Muscle of leg (tissue), 11 donors: Measurements from ENCODE around the gene AADAT. TPM values are rescaled to one million over a fixed set of nuclear protein-coding genes. Genes with fewer than 3 reads are reported as not detected.
"Not testable (repeated sequence)": the region's sequence is repeated elsewhere in the genome, so short reads cannot be mapped to it uniquely, and the experiment has no call there.

Experiments
- DNase-seq: peaks from one replicate; pipeline ENCODE4 v3.0.0; 2013
- H3K27ac ChIP-seq: one replicate; pipeline ENCODE4 v1.5.1; 2013; ENCODE audit warnings: mild to moderate bottlenecking, low read length, control low read depth
- H3K27me3 ChIP-seq: one replicate; pipeline ENCODE4 v1.6.1; 2013; ENCODE audit warnings: low read length; ENCODE audit not compliant: control insufficient read depth, insufficient read depth
- H3K36me3 ChIP-seq: one replicate; pipeline ENCODE4 v1.6.1; 2013; ENCODE audit warnings: low read length; ENCODE audit not compliant: control insufficient read depth, insufficient read depth
- H3K4me1 ChIP-seq: one replicate; pipeline ENCODE4 v1.6.1; 2013; ENCODE audit warnings: low read length; ENCODE audit not compliant: control insufficient read depth, insufficient read depth
- H3K4me3 ChIP-seq: one replicate; pipeline ENCODE4 v1.5.1; 2013; ENCODE audit warnings: low read length, control low read depth
- H3K9me3 ChIP-seq: replicated peaks from 2 replicates; pipeline ENCODE4 v1.6.1; 2013; ENCODE audit warnings: low read depth, low read length; ENCODE audit not compliant: control insufficient read depth
- WGBS: methylation state at CpG from one replicate; pipeline ENCODE4 v1.1.5; 2013; ENCODE audit warnings: missing lambda C conversion rate; ENCODE audit not compliant: insufficient coverage; 5-methylcytosine and 5-hydroxymethylcytosine counted together
- polyA plus RNA-seq, 8 donors: library from polyadenylated mRNA; unstranded; fragments of 120-200 nt; gene quantifications; one replicate each; pipeline versions ENCODE4 v1.2.1 to v1.2.3, GENCODE V29; 2013; ENCODE audit warnings: inconsistent platforms in 1 of 8, low replicate concordance in 1 of 8; ENCODE audit not compliant: insufficient read length in 8 of 8, insufficient read depth in 1 of 8
- total RNA-seq: library from RNA; stranded (reverse); fragments of 120-200 nt; gene quantifications from one replicate; pipeline ENCODE4 v1.2.4, GENCODE V29; 2013

Gene AADAT
- total and polyA plus RNA-seq, 9 donors = 5.7 to 21.8 (median 12.2) TPM

DNA sequence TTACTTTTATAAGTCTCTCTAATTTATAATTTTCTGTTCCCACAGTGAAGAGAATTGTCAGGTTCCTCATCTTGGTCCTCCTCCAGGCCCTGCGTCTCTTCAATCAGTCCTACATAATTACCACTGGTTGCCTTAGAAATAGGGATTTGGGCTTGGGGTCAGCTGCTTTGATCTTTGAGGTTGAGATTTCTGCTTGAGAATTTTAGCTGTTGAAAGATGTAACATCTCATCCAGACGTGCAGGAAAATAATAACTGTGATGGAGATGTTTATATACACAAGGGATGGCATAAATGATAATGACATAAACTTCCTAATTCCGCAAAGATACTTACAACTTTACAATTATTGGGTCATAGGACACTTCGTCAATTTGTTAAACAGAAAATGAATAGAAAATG, 30.3 kb downstream of the AADAT start:
- Histone ChIP-seq H3K9me3 (no peaks in the 10 kb centered on the region), H3K4me1 (no peaks in the 10 kb centered on the region), H3K27me3 (no peaks in the 10 kb centered on the region), H3K4me3 (no peak overlapping the region), H3K36me3 (peaks cover 14% of the 10 kb centered on the region), H3K27ac (no peak overlapping the region)
- DNase-seq = no peak
- WGBS = no CpG with 5 or more reads among the region's 4 CpGs

DNA sequence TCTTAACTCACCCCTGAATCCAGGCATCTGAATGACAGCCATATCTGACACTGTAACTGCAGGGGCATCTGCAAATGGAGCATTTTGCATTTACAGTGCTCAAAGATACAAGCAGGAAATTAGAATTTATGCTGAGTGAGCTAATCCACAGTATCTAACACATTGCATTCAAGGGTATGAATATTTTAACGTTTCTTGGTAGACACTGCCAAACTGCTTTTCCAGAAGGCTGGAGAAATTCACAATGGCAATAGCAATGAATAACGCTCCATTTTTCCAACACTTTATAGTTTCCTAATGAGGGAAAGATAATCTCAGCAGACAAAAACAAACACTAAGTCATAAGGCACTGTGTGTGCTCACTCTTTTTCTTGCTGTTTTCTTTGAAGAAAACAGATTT, 30.9 kb downstream of the AADAT start:
- Histone ChIP-seq H3K4me3 (no peak overlapping the region), H3K27ac (no peak overlapping the region), H3K4me1 (no peaks in the 10 kb centered on the region), H3K27me3 (no peaks in the 10 kb centered on the region), H3K9me3 (no peaks in the 10 kb centered on the region), H3K36me3 (peaks cover 13% of the 10 kb centered on the region)
- no peak for DNase-seq
- no CpG with 5 or more reads among the region's 2 CpGs for WGBS

DNA sequence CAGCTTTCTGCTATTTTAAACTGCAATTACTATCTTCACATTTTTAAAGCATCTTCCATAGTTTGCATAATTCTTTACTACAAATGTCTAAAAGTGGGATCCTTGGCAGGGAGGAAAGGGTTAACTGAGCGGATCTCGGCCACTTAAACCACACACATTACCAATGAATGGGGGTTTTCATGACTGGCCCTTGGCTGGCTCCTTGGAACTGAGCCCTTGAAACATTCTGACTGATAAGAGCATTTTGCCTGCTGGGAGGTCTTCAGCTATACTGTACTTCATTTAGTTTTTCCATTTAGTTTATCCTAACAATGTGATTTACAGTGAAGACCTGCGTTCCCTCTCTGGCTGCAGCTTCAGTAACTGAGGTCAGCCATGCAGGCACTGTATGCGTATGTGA, 31.9 kb downstream of the AADAT start:
- no peak for DNase-seq
- WGBS = 89% methylated on average over 2 of the region's 4 CpGs
- H3K4me3 ChIP-seq = no peak overlapping the region
- H3K36me3 ChIP-seq = peaks cover 9% of the 10 kb centered on the region
- H3K9me3 ChIP-seq = no peaks in the 10 kb centered on the region
- H3K4me1 ChIP-seq = no peaks in the 10 kb centered on the region
- H3K27me3 ChIP-seq = no peaks in the 10 kb centered on the region
- H3K27ac ChIP-seq = no peak overlapping the region

DNA sequence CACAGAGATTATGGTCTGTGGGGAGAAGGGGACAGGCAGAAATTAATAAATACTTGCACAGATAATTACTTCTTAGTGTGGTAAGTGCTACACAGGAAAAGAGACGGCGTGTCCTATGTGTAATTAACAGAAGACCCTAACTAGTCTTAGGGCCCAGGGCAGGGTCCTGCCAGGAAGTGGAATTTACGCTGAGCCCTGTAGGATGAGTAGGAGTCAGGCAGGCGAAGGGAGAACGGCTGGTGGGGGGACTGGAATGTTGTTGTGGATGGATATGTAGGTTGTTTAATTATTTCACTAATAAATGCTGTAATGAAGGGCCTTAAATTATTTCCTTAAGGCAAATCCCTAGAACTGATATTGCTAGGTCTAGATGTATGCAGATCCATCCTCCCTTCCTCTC, 36.8 kb downstream of the AADAT start:
- H3K36me3 ChIP-seq = no peaks in the 10 kb centered on the region

DNA sequence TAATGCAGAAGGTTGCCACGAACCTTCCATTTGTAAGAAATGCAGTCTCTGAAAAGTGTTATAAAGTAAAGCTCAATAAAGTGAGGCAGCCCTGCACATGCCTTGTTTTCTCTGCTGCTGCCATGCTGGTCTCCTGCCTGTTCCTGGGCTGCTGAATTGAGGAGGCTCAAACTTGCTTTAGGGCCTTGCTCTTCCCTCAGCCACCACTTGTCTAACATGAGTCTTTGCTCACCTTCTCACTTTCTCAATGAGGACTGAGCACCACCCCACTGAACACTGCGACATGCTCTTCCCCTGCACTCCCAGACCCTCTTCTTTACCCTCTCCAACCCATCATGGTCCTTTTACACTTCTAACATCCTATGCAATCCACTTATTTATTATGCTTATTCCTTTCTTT, 38.4 kb downstream of the AADAT start:
- WGBS = 79% methylated on average over 2 of the region's 2 CpGs
- Histone ChIP-seq H3K36me3 (no peaks in the 10 kb centered on the region), H3K27me3 (no peaks in the 10 kb centered on the region), H3K27ac (no peak overlapping the region), H3K4me3 (no peak overlapping the region), H3K4me1 (no peaks in the 10 kb centered on the region), H3K9me3 (no peaks in the 10 kb centered on the region)
- DNase-seq = no peak

More for the DNA sequence above, 36.8 kb downstream of the AADAT start:
- no peaks in the 10 kb centered on the region for H3K27me3 ChIP-seq
- no peak overlapping the region for H3K27ac ChIP-seq
- no peaks in the 10 kb centered on the region for H3K4me1 ChIP-seq
- H3K4me3 ChIP-seq = no peak overlapping the region
- 80% methylated on average over 1 of the region's 5 CpGs for WGBS
- no peak for DNase-seq
- H3K9me3 ChIP-seq = no peaks in the 10 kb centered on the region

DNA sequence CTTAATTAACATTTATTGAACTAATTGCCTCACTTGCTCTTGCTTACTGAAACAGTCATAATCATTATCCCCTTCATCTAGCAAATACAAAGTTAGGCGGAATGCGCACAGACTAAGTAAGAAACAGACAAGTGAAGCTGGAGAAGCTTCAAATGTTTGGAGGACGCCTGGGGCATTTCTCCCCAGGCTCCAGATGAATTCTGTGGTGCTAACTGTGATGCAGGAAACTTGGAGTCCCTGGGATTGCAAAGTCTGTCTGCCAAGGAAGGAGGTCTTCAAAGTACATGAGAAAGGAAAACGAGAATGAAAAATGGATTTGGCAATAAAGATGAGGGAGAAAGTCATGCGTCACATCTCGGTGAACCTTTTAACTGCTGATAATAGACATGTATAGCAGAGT, 40.0 kb downstream of the AADAT start:
- no peaks in the 10 kb centered on the region for H3K36me3 ChIP-seq
- no peak overlapping the region for H3K4me3 ChIP-seq
- DNase-seq = no peak
- 60% methylated on average over 1 of the region's 6 CpGs for WGBS
- H3K27ac ChIP-seq = no peak overlapping the region
- H3K9me3 ChIP-seq = no peaks in the 10 kb centered on the region
- no peaks in the 10 kb centered on the region for H3K27me3 ChIP-seq
- H3K4me1 ChIP-seq = no peaks in the 10 kb centered on the region

DNA sequence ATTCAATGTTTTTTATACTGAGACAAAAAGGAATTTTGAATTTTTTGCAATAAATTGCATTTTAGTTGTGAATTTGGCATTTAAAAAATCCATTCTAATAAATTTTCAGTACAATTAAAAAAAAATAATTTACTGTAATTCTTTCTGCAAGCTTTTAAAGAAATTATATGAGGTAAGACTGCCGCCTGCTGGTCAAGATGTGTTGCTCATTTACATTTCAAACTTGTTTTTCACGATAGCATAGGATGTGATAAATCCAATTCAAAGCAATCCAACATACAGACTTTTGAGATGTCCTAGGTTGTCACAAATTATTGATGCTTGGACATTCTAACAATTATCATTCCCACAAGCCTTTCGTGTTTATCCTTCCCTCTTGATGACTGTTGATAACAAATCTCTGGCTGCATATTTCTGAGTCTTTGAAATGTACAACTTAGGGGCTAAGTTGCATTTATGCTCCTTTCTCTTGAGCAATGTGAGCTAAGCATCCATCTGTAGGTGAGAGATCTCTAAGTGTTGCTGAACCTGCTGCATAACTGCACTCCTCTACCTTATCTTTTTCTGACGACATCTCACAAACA, 41.9 kb downstream of the AADAT start:
- no peak overlapping the region for H3K4me3 ChIP-seq
- no peaks in the 10 kb centered on the region for H3K36me3 ChIP-seq
- H3K9me3 ChIP-seq = no peaks in the 10 kb centered on the region
- DNase-seq = peak; percentile 71
- H3K4me1 ChIP-seq = no peaks in the 10 kb centered on the region
- no peak overlapping the region for H3K27ac ChIP-seq
- 90% methylated on average over 1 of the region's 4 CpGs for WGBS
- no peaks in the 10 kb centered on the region for H3K27me3 ChIP-seq

DNA sequence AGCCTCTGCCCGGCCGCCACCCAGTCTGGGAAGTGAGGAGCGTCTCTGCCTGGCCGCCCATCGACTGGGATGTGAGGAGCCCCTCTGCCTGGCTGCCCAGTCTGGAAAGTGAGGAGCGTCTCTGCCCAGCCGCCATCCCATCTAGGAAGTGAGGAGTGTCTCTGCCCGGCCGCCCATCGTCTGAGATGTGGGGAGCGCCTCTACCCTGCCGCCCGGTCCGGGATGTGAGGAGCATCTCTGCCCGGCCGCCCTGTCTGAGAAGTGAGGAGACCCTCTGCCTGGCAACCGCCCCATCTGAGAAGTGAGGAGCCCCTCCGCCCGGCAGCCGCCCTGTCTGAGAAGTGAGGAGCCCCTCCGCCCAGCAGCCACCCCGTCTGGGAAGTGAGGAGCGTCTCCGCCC, 43.6 kb downstream of the AADAT start:
- not testable (repeated sequence) for H3K4me1 ChIP-seq, H3K36me3 ChIP-seq, DNase-seq, H3K27ac ChIP-seq, H3K9me3 ChIP-seq, H3K4me3 ChIP-seq, H3K27me3 ChIP-seq
- WGBS = 100% methylated on average over 3 of the region's 24 CpGs

DNA sequence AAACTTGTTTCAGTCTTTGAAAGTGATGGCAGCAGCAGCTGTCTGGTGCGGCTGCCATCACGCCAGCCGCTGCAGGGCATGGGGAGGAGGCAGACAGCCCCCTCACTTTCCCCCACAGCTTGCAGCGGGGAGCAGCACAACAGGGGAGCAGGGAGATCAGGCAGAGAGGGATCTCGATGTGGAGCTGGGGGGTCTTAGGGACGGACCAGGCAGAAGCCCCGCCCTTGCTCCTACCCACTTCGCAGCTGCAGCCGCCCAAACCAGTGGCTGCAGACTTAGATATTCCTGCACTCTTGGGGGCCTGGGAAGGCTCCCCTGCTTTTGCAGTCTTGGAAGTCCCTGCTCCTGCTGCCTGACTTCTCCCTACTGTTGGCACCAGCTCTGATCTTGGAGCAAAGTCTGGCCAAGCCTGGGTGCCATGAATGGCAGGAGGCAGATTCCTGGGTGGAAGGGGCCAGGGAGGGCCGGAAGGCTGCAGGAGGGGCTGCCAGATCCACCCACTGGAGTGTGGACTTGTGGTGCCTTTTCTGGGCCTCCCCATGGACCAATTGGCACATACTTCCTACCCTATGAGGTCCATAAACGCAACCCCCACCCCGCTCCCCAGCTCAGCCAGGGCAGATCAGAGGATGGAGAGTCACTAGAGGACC, 49.6 kb downstream of the AADAT start:
- Histone ChIP-seq H3K27me3 (peaks cover 9% of the 10 kb centered on the region), H3K36me3 (no peaks in the 10 kb centered on the region), H3K9me3 (no peaks in the 10 kb centered on the region), H3K27ac (no peak overlapping the region), H3K4me1 (no peaks in the 10 kb centered on the region), H3K4me3 (no peak overlapping the region)
- 93% methylated on average over 5 of the region's 12 CpGs for WGBS
- DNase-seq = no peak

DNA sequence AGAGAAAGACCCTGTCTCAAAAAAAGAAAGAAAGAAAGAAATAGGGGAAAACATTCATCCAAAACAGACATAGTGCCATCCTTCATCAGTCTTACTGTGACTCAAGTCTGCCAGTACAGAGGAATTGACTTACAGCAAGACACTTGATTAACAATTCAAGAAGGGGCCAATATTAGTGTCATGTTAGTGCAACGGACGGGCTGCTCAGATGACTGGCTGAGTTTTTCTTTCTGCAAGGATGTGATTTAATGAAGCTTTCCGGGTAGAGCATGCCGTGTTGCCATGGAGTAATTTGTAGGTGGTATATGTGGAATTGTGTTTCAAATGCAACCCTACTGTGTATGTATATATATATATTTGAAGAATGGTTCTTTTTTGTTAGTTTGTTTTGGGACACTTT, 51.0 kb downstream of the AADAT start:
- Histone ChIP-seq H3K27me3 (peaks cover 9% of the 10 kb centered on the region), H3K4me1 (no peaks in the 10 kb centered on the region), H3K27ac (no peak overlapping the region), H3K4me3 (no peak overlapping the region), H3K36me3 (no peaks in the 10 kb centered on the region), H3K9me3 (no peaks in the 10 kb centered on the region)
- DNase-seq = no peak
- WGBS = 60% methylated on average over 2 of the region's 4 CpGs

DNA sequence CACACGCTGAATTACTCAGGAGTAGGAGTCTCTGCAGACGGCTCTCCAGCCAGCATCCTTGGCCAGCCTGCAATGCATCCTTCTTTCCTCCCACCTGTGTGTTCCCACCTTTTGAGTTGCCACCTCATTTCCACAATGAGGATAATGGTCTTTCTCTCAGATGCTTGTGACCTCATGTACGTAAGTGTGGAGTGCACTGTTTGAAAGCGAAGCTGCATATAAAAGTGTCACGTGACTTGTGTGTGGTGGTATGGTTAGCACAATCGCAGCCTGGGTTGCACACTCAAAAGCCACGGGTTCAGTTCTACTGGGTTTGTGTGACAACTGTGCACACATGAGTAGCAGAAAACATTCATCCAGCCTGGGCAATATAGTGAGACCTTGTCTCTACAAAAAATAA, 51.5 kb downstream of the AADAT start:
- Histone ChIP-seq H3K27me3 (peaks cover 9% of the 10 kb centered on the region), H3K27ac (no peak overlapping the region), H3K9me3 (no peaks in the 10 kb centered on the region), H3K36me3 (no peaks in the 10 kb centered on the region), H3K4me1 (no peaks in the 10 kb centered on the region), H3K4me3 (no peak overlapping the region)
- no peak for DNase-seq
- WGBS = 75% methylated on average over 6 of the region's 7 CpGs
